ENCODE measurements around the gene CORO2B. TPM values are rescaled to one million over a fixed set of nuclear protein-coding genes. Genes with fewer than 3 reads are reported as not detected.

The CORO2B gene
- polyA plus RNA-seq, 1 donor from 2014 or later, result 15.1 TPM

- no peaks in the 10 kb centered on the region for H3K36me3 ChIP-seq (ENCODE audit: insufficient read depth, low read length)
- no peak overlapping the region for H3K4me2 ChIP-seq (ENCODE audit: low read length)
- no peaks in the 10 kb centered on the region for H3K9me2 ChIP-seq (ENCODE audit: insufficient read depth, low read length)
- H2AFZ ChIP-seq (ENCODE audit: low read depth, low read length), result no peak overlapping the region
- H3K27ac ChIP-seq (ENCODE audit: low read length), result no peak overlapping the region
- H4K20me1 ChIP-seq (ENCODE audit: insufficient read depth), result no peaks in the 10 kb centered on the region
- no peaks in the 10 kb centered on the region for H3K27me3 ChIP-seq (ENCODE audit: insufficient read depth, low read depth, low read length)
- no peaks in the 10 kb centered on the region for H3F3A ChIP-seq (ENCODE audit: insufficient read depth, low read length, poor library complexity, severe bottlenecking)
- no peak overlapping the region for H3K4me3 ChIP-seq (ENCODE audit: low read length)
- no peaks in the 10 kb centered on the region for H3K79me2 ChIP-seq (replicated peaks; ENCODE audit: insufficient read depth, low read length)
- H3K9ac ChIP-seq (ENCODE audit: low read length), result no peak overlapping the region
- no peaks in the 10 kb centered on the region for H3K9me3 ChIP-seq (ENCODE audit: low read length)
- TF ChIP-seq RAD21 (conservative IDR thresholded peaks at IDR 0.05) (no peak), MXI1 (conservative IDR thresholded peaks at IDR 0.05; ENCODE audit: poor library complexity, severe bottlenecking) (no peak), EP300 (conservative IDR thresholded peaks at IDR 0.05; ENCODE audit: poor library complexity, severe bottlenecking) (no peak), TAF1 (IDR thresholded peaks at IDR 0.05; ENCODE audit: low read depth) (no peak), SMC3 (conservative IDR thresholded peaks at IDR 0.05; ENCODE audit: poor library complexity) (no peak)
Measured at GRCh38 chr15:68666812-68667450, 88.1 kb downstream of the CORO2B start.

- no peak overlapping the region for H3K4me2 ChIP-seq (ENCODE audit: low read length)
- no peak for TF ChIP-seq POLR2AphosphoS5 (IDR thresholded peaks at IDR 0.05)
- no peak for TF ChIP-seq RAD21 (conservative IDR thresholded peaks at IDR 0.05)
- TF ChIP-seq EP300 (conservative IDR thresholded peaks at IDR 0.05; ENCODE audit: poor library complexity, severe bottlenecking), result no peak
- TF ChIP-seq SMC3 (conservative IDR thresholded peaks at IDR 0.05; ENCODE audit: poor library complexity), result no peak
- TF ChIP-seq CTCF (IDR thresholded peaks at IDR 0.05; ENCODE audit: poor library complexity, severe bottlenecking), result no peak
- TF ChIP-seq REST (IDR thresholded peaks at IDR 0.05; ENCODE audit: borderline replicate concordance), result no peak
- no peak for TF ChIP-seq EZH2 (IDR thresholded peaks at IDR 0.05; ENCODE audit: borderline replicate concordance, insufficient read depth, low read length, poor library complexity, severe bottlenecking)
- TF ChIP-seq MXI1 (conservative IDR thresholded peaks at IDR 0.05; ENCODE audit: poor library complexity, severe bottlenecking), result no peak
- no peak for TF ChIP-seq TAF1 (IDR thresholded peaks at IDR 0.05; ENCODE audit: low read depth)
- H3K27ac ChIP-seq (ENCODE audit: low read length), result no peak overlapping the region
- H3F3A ChIP-seq (ENCODE audit: insufficient read depth, low read length, poor library complexity, severe bottlenecking), result no peaks in the 10 kb centered on the region
- H3K27me3 ChIP-seq (ENCODE audit: insufficient read depth, low read depth, low read length), result no peaks in the 10 kb centered on the region
- H3K36me3 ChIP-seq (ENCODE audit: insufficient read depth, low read length), result no peaks in the 10 kb centered on the region
- no peaks in the 10 kb centered on the region for H3K79me2 ChIP-seq (replicated peaks; ENCODE audit: insufficient read depth, low read length)
- no peaks in the 10 kb centered on the region for H3K9me2 ChIP-seq (ENCODE audit: insufficient read depth, low read length)
- no peak overlapping the region for H3K4me3 ChIP-seq (ENCODE audit: low read length)
- no peak overlapping the region for H3K9ac ChIP-seq (ENCODE audit: low read length)
- H3K9me3 ChIP-seq (ENCODE audit: low read length), result no peaks in the 10 kb centered on the region
- no peaks in the 10 kb centered on the region for H4K20me1 ChIP-seq (ENCODE audit: insufficient read depth)
- no peak overlapping the region for H2AFZ ChIP-seq (ENCODE audit: low read depth, low read length)
Measured at GRCh38 chr15:68667800-68668625, 89.2 kb downstream of the CORO2B start.

Data from neural cell (in vitro differentiated cells).